Loucy (cell line): ENCODE results near the gene STK32C.
"Not testable (repeated sequence)": the region's sequence is repeated elsewhere in the genome, so short reads cannot be mapped to it uniquely, and the experiment has no call there.

Experiments used
- H2AFZ ChIP-seq: fragments of 200-600 bp; sonication (generic); 2 replicates; pipeline ENCODE4 v1.6.0; 2016; ENCODE audit warnings: antibody characterized with exemption, mild to moderate bottlenecking, low read length, moderate library complexity
- H3F3A ChIP-seq: fragments of 200-600 bp; 2 replicates; pipeline ENCODE4 v1.6.0; 2016; ENCODE audit warnings: antibody characterized with exemption, low read depth, mild to moderate bottlenecking
- H3K27me3 ChIP-seq: fragments of 200-600 bp; sonication (generic); 2 replicates; pipeline ENCODE4 v1.6.1; 2014; ENCODE audit warnings: low read length, mild to moderate bottlenecking; ENCODE audit not compliant: insufficient read depth, poor library complexity, severe bottlenecking
- H3K36me3 ChIP-seq: fragments of 200-600 bp; sonication (generic); 2 replicates; pipeline ENCODE4 v1.6.1; 2016; ENCODE audit warnings: low read length; ENCODE audit not compliant: insufficient read depth
- H3K4me1 ChIP-seq: fragments of 200-600 bp; sonication (generic); 2 replicates; pipeline ENCODE4 v1.5.1; 2014; ENCODE audit warnings: low read length, mild to moderate bottlenecking; ENCODE audit not compliant: insufficient read depth, poor library complexity, severe bottlenecking
- H3K4me2 ChIP-seq: fragments of 200-600 bp; sonication (generic); 2 replicates; pipeline ENCODE4 v1.6.0; 2014; ENCODE audit warnings: antibody characterized with exemption, low read length, low read depth, mild to moderate bottlenecking; ENCODE audit not compliant: poor library complexity, severe bottlenecking
- H3K4me3 ChIP-seq: fragments of 200-600 bp; sonication (generic); 2 replicates; pipeline ENCODE4 v1.5.1; 2014; ENCODE audit warnings: low read length, mild to moderate bottlenecking, mixed read lengths; ENCODE audit not compliant: poor library complexity, severe bottlenecking
- H3K79me2 ChIP-seq: fragments of 200-600 bp; sonication (generic); 2 replicates; pipeline ENCODE4 v1.6.1; 2014; ENCODE audit warnings: low read length; ENCODE audit not compliant: insufficient read depth
- H3K9ac ChIP-seq: fragments of 200-600 bp; sonication (generic); 2 replicates; pipeline ENCODE4 v1.6.0; 2014; ENCODE audit warnings: mild to moderate bottlenecking, low read depth, low read length, moderate library complexity; ENCODE audit not compliant: poor library complexity, severe bottlenecking
- H3K9me2 ChIP-seq: fragments of 200-600 bp; sonication (generic); replicated peaks from 2 replicates; pipeline ENCODE4 v1.6.1; 2016; ENCODE audit warnings: low read depth, low read length, mixed read lengths
- H3K9me3 ChIP-seq: fragments of 200-600 bp; sonication (generic); 2 replicates; pipeline ENCODE4 v1.6.1; 2014; ENCODE audit warnings: mild to moderate bottlenecking, antibody characterized with exemption, low read length, low read depth; ENCODE audit not compliant: insufficient read depth
- H4K20me1 ChIP-seq: fragments of 200-600 bp; sonication (generic); 2 replicates; pipeline ENCODE4 v1.6.0; 2014; ENCODE audit warnings: antibody characterized with exemption, low read length, mild to moderate bottlenecking; ENCODE audit not compliant: insufficient read depth, poor library complexity, severe bottlenecking
- CTCF ChIP-seq: fragments of 200-600 bp; sonication (generic); conservative IDR thresholded peaks from 2 replicates; pipeline ENCODE4 v1.5.1; 2014; ENCODE audit warnings: mild to moderate bottlenecking, antibody characterized with exemption, low read length
- EZH2phosphoT487 ChIP-seq: fragments of 200-600 bp; IDR thresholded peaks from 2 replicates; pipeline ENCODE4 v1.6.1; 2018; ENCODE audit warnings: antibody characterized with exemption, mild to moderate bottlenecking, moderate library complexity, borderline replicate concordance

STK32C gene

GRCh38 chr10:132162021-132162531 is 145.7 kb downstream of the STK32C start:
- H3K4me1 ChIP-seq: peaks cover 28% of the 10 kb centered on the region
- no peak overlapping the region; the same call in 1 of the 2 replicates for H2AFZ ChIP-seq
- no peaks in the 10 kb centered on the region for H3K79me2 ChIP-seq
- H3K4me2 ChIP-seq: peak overlapping the region; percentile 59
- H3K27me3 ChIP-seq: no peaks in the 10 kb centered on the region
- H3K9ac ChIP-seq: peak overlapping the region; percentile 44
- no peaks in the 10 kb centered on the region for H4K20me1 ChIP-seq
- no peak for TF ChIP-seq CTCF
- TF ChIP-seq EZH2phosphoT487: no peak
- H3K36me3 ChIP-seq: no peaks in the 10 kb centered on the region
- H3K9me3 ChIP-seq: no peaks in the 10 kb centered on the region
- no peaks in the 10 kb centered on the region for H3K9me2 ChIP-seq
- H3K4me3 ChIP-seq: peak overlapping the region; percentile 18
- H3F3A ChIP-seq: peaks cover 3% of the 10 kb centered on the region; the same call in 1 of the 2 replicates

GRCh38 chr10:132160834-132161622 is 146.7 kb downstream of the STK32C start:
- H3K4me3 ChIP-seq, H3K9ac ChIP-seq, H3K9me2 ChIP-seq, H2AFZ ChIP-seq, H3K4me2 ChIP-seq, H3F3A ChIP-seq, H3K79me2 ChIP-seq, H3K9me3 ChIP-seq, H3K36me3 ChIP-seq, H3K27me3 ChIP-seq, H4K20me1 ChIP-seq: not testable (repeated sequence)
- peaks cover 28% of the 10 kb centered on the region for H3K4me1 ChIP-seq

GRCh38 chr10:132160231-132160630 is 147.5 kb downstream of the STK32C start:
- peaks cover 28% of the 10 kb centered on the region for H3K4me1 ChIP-seq
- not testable (repeated sequence) for H3K4me2 ChIP-seq, H3K9me3 ChIP-seq, H3K36me3 ChIP-seq, H3K79me2 ChIP-seq, H3K27me3 ChIP-seq, H2AFZ ChIP-seq, H3K9ac ChIP-seq, H4K20me1 ChIP-seq, H3K9me2 ChIP-seq, H3F3A ChIP-seq, H3K4me3 ChIP-seq

GRCh38 chr10:132159302-132160230 is 148.2 kb downstream of the STK32C start:
- H3K9ac ChIP-seq, H4K20me1 ChIP-seq, H3K4me3 ChIP-seq, H3K79me2 ChIP-seq, H3K9me3 ChIP-seq, H3K36me3 ChIP-seq, H3K9me2 ChIP-seq, H2AFZ ChIP-seq, H3K27me3 ChIP-seq, H3F3A ChIP-seq: not testable (repeated sequence)
- peak overlapping the region; percentile 52 for H3K4me2 ChIP-seq
- H3K4me1 ChIP-seq: peaks cover 28% of the 10 kb centered on the region
